Measurements from ENCODE around the gene TOP1. TPM values are rescaled to one million over a fixed set of nuclear protein-coding genes. Genes with fewer than 3 reads are reported as not detected.

Gene TOP1
- total RNA-seq, 1 experiment from 2014 or later: 81.8 TPM

DNA sequence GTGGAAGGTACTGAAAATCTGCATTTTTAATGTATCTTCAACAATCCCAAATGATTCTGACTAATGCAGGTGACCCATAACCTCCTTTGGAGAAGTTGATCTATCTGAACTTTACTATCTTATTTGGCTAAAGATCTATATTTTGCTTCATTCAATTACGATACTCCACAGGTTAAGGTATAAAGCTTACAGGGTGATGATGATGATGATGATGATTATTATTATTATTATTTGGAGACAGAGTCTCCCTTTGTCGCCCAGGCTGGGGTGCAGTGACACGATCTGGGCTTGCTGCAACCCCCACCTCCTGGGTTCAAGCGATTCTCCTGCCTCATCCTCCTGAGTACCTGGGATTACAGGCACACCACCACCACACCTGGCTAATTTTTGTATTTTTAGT lies 13.1 kb downstream of the TOP1 start (continued):
- no peak for TF ChIP-seq NR2C2 (CRISPR knock-in tag; IDR thresholded peaks at IDR 0.05)
- no peak for TF ChIP-seq SMAD4 (CRISPR knock-in tag; IDR thresholded peaks at IDR 0.05)
- TF ChIP-seq, protein P1, sequence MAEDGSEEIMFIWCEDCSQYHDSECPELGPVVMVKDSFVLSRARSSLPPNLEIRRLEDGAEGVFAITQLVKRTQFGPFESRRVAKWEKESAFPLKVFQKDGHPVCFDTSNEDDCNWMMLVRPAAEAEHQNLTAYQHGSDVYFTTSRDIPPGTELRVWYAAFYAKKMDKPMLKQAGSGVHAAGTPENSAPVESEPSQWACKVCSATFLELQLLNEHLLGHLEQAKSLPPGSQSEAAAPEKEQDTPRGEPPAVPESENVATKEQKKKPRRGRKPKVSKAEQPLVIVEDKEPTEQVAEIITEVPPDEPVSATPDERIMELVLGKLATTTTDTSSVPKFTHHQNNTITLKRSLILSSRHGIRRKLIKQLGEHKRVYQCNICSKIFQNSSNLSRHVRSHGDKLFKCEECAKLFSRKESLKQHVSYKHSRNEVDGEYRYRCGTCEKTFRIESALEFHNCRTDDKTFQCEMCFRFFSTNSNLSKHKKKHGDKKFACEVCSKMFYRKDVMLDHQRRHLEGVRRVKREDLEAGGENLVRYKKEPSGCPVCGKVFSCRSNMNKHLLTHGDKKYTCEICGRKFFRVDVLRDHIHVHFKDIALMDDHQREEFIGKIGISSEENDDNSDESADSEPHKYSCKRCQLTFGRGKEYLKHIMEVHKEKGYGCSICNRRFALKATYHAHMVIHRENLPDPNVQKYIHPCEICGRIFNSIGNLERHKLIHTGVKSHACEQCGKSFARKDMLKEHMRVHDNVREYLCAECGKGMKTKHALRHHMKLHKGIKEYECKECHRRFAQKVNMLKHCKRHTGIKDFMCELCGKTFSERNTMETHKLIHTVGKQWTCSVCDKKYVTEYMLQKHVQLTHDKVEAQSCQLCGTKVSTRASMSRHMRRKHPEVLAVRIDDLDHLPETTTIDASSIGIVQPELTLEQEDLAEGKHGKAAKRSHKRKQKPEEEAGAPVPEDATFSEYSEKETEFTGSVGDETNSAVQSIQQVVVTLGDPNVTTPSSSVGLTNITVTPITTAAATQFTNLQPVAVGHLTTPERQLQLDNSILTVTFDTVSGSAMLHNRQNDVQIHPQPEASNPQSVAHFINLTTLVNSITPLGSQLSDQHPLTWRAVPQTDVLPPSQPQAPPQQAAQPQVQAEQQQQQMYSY (CRISPR knock-in tag; IDR thresholded peaks at IDR 0.05): no peak

DNA sequence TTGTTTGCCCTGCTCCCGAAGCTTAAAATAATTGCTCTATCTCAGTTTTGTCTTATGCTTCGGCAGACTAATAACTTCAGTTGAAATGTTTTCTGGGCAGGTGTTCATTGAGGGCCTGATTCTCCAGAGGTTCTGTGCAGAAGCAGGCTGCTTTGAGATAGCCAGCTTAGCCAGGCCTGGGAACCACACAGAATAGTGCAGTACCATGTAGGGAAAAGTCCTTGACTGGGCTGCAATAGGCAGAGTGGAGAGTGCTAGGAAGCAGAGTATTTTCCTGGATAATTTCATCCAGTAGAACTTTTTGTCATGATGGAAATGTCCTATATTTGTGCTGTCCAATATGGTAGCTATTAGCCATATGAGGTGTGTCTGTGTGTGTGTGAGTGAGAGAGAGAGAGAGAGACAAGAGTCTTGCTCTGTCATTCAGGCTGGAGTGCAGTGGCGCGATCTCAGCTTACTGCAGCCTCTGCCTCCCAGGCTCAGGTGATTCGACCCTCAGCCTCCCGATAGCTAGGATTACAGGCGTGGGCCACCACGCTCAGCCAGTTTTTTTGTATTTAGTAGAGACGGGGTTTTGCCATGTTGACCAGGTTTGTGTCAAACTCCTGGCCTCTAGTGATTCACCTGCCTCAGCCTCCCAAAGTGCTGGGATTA lies 15.9 kb downstream of the TOP1 start:
- POLR2A ChIA-PET: no interaction called here
- H3K4me1 Mint-ChIP-seq: peaks cover 65% of the 10 kb centered on the region
- DNase-seq (ENCODE audit: low spot score) (no peak), ATAC-seq (no peak; the same call in 1 of the 2 replicates)
- H3K36me3 Mint-ChIP-seq: peaks cover 4% of the 10 kb centered on the region
- no peaks in the 10 kb centered on the region for H3K9me3 Mint-ChIP-seq
- H3K27me3 Mint-ChIP-seq (ENCODE audit: low read depth): no peaks in the 10 kb centered on the region; the same call in 1 of the 2 replicates
- H3K4me3 Mint-ChIP-seq: no peak overlapping the region
- no peak overlapping the region for H3K27ac Mint-ChIP-seq
- TF ChIP-seq NFE2L1 (CRISPR knock-in tag; IDR thresholded peaks at IDR 0.05) (no peak), GTF2I (CRISPR knock-in tag; conservative IDR thresholded peaks at IDR 0.05) (no peak), ZNF232 (CRISPR knock-in tag; IDR thresholded peaks at IDR 0.05) (no peak), NFATC4 (CRISPR knock-in tag; IDR thresholded peaks at IDR 0.05) (no peak), ZNF671 (CRISPR knock-in tag; IDR thresholded peaks at IDR 0.05) (no peak), MYBL2 (CRISPR knock-in tag; IDR thresholded peaks at IDR 0.05) (no peak), ELF4 (CRISPR knock-in tag; IDR thresholded peaks at IDR 0.05; ENCODE audit: low read depth) (no peak), RELA (CRISPR knock-in tag; IDR thresholded peaks at IDR 0.05; ENCODE audit: borderline replicate concordance) (no peak), NR3C1 (CRISPR knock-in tag; conservative IDR thresholded peaks at IDR 0.05; ENCODE audit: low read depth) (no peak), PRRX2 (CRISPR knock-in tag; IDR thresholded peaks at IDR 0.05) (no peak), ZNF219 (CRISPR knock-in tag; IDR thresholded peaks at IDR 0.05; ENCODE audit: borderline replicate concordance) (no peak), GABPB1 (CRISPR knock-in tag; IDR thresholded peaks at IDR 0.05) (no peak), FOXP1 (CRISPR knock-in tag; IDR thresholded peaks at IDR 0.05; ENCODE audit: borderline replicate concordance) (no peak), CREB1 (CRISPR knock-in tag; IDR thresholded peaks at IDR 0.05) (no peak), ZNF138 (CRISPR knock-in tag; conservative IDR thresholded peaks at IDR 0.05) (no peak), FOXK1 (CRISPR knock-in tag; IDR thresholded peaks at IDR 0.05) (no peak)
- TF ChIP-seq, protein P2, sequence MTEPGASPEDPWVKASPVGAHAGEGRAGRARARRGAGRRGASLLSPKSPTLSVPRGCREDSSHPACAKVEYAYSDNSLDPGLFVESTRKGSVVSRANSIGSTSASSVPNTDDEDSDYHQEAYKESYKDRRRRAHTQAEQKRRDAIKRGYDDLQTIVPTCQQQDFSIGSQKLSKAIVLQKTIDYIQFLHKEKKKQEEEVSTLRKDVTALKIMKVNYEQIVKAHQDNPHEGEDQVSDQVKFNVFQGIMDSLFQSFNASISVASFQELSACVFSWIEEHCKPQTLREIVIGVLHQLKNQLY (CRISPR knock-in tag; IDR thresholded peaks at IDR 0.05): no peak
- TF ChIP-seq, protein P3, sequence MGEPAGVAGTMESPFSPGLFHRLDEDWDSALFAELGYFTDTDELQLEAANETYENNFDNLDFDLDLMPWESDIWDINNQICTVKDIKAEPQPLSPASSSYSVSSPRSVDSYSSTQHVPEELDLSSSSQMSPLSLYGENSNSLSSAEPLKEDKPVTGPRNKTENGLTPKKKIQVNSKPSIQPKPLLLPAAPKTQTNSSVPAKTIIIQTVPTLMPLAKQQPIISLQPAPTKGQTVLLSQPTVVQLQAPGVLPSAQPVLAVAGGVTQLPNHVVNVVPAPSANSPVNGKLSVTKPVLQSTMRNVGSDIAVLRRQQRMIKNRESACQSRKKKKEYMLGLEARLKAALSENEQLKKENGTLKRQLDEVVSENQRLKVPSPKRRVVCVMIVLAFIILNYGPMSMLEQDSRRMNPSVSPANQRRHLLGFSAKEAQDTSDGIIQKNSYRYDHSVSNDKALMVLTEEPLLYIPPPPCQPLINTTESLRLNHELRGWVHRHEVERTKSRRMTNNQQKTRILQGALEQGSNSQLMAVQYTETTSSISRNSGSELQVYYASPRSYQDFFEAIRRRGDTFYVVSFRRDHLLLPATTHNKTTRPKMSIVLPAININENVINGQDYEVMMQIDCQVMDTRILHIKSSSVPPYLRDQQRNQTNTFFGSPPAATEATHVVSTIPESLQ (CRISPR knock-in tag; IDR thresholded peaks at IDR 0.05): no peak
- TF ChIP-seq, protein P4, sequence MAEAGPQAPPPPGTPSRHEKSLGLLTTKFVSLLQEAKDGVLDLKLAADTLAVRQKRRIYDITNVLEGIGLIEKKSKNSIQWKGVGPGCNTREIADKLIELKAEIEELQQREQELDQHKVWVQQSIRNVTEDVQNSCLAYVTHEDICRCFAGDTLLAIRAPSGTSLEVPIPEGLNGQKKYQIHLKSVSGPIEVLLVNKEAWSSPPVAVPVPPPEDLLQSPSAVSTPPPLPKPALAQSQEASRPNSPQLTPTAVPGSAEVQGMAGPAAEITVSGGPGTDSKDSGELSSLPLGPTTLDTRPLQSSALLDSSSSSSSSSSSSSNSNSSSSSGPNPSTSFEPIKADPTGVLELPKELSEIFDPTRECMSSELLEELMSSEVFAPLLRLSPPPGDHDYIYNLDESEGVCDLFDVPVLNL (CRISPR knock-in tag; IDR thresholded peaks at IDR 0.05; ENCODE audit: borderline replicate concordance, low read depth): no peak
- TF ChIP-seq, protein P5, sequence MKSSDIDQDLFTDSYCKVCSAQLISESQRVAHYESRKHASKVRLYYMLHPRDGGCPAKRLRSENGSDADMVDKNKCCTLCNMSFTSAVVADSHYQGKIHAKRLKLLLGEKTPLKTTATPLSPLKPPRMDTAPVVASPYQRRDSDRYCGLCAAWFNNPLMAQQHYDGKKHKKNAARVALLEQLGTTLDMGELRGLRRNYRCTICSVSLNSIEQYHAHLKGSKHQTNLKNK (CRISPR knock-in tag; IDR thresholded peaks at IDR 0.05): no peak
- CTCF ChIA-PET: interaction anchor here (0.5 to 8.5 kb wide), 3 partner anchors 12 to 91 kb away, joined by 3 to 46 read pairs (median 5); no protein-coding TSS in a partner anchor

Measured in WTC11 (cell line).